Skeletal muscle cell (primary cell): Measurements from ENCODE around the gene TEX38.
"Not testable (repeated sequence)": the region's sequence is repeated elsewhere in the genome, so short reads cannot be mapped to it uniquely, and the experiment has no call there.

Experiments used
- DNase-seq: peaks from one replicate; pipeline ENCODE4 v3.0.0-alpha.2; 2010; ENCODE audit warnings: low read depth
- H3K4me3 ChIP-seq: 2 replicates; pipeline ENCODE4 v1.5.1; 2011; ENCODE audit warnings: low read depth, mild to moderate bottlenecking, control low read depth, low read length, moderate library complexity

Gene TEX38

GRCh38 chr1:46653405-46653958 lies 18.2 kb upstream of the TEX38 start:
- no peak for DNase-seq
- H3K4me3 ChIP-seq, result no peak overlapping the region

GRCh38 chr1:46654012-46654411 lies 17.6 kb upstream of the TEX38 start:
- no peak for DNase-seq
- no peak overlapping the region for H3K4me3 ChIP-seq

- DNase-seq, H3K4me3 ChIP-seq: not testable (repeated sequence)
These were observed 17.0 kb upstream of the TEX38 start for GRCh38 chr1:46654698-46655097.

GRCh38 chr1:46655848-46656247 lies 15.8 kb upstream of the TEX38 start:
- no peak overlapping the region for H3K4me3 ChIP-seq
- DNase-seq, result no peak

GRCh38 chr1:46656643-46657042 lies 15.0 kb upstream of the TEX38 start:
- H3K4me3 ChIP-seq, result no peak overlapping the region
- DNase-seq, result no peak

- no peak for DNase-seq
- no peak overlapping the region for H3K4me3 ChIP-seq
These were observed 13.9 kb upstream of the TEX38 start for GRCh38 chr1:46657775-46658174.

GRCh38 chr1:46659307-46659870 lies 12.3 kb upstream of the TEX38 start:
- no peak for DNase-seq
- H3K4me3 ChIP-seq, result no peak overlapping the region

GRCh38 chr1:46660116-46660515 lies 11.5 kb upstream of the TEX38 start:
- not testable (repeated sequence) for H3K4me3 ChIP-seq, DNase-seq

- not testable (repeated sequence) for DNase-seq, H3K4me3 ChIP-seq
These were observed 8.7 kb upstream of the TEX38 start for GRCh38 chr1:46662919-46663318.

GRCh38 chr1:46665983-46666382 lies 5.7 kb upstream of the TEX38 start:
- no peak for DNase-seq
- no peak overlapping the region for H3K4me3 ChIP-seq

GRCh38 chr1:46667782-46668760 lies 3.6 kb upstream of the TEX38 start, which contains the start of gene ATPAF1:
TSS of gene ATPAF1 (minus strand) at chr1:46668364. CDS start at chr1:46668322, 42 bp downstream.
- DNase-seq, result no peak
- H3K4me3 ChIP-seq, result peak within 1 kb of the TSS; percentile 72

- H3K4me3 ChIP-seq, result no peak overlapping the region
- no peak for DNase-seq
These were observed 1.5 kb upstream of the TEX38 start for GRCh38 chr1:46670134-46670533.

GRCh38 chr1:46672696-46673095 lies 1.0 kb downstream of the TEX38 start:
- DNase-seq, result no peak
- no peak overlapping the region for H3K4me3 ChIP-seq

GRCh38 chr1:46673749-46674182 lies 2.1 kb downstream of the TEX38 start:
- DNase-seq, result no peak
- no peak overlapping the region for H3K4me3 ChIP-seq

GRCh38 chr1:46675549-46676314 lies 4.1 kb downstream of the TEX38 start:
- no peak overlapping the region for H3K4me3 ChIP-seq
- DNase-seq, result no peak

GRCh38 chr1:46676531-46676930 lies 4.9 kb downstream of the TEX38 start:
- no peak for DNase-seq
- H3K4me3 ChIP-seq, result no peak overlapping the region

- H3K4me3 ChIP-seq, result no peak overlapping the region
- no peak for DNase-seq
These were observed 5.7 kb downstream of the TEX38 start for GRCh38 chr1:46677339-46677738.

GRCh38 chr1:46679789-46680573 lies 8.3 kb downstream of the TEX38 start:
- H3K4me3 ChIP-seq, result no peak overlapping the region
- no peak for DNase-seq
